HL-60 (cell line): ENCODE data around the gene TAS2R16.

Experiments
- GABPA ChIP-seq: IDR thresholded peaks from 2 replicates; pipeline ENCODE4 v1.6.1; 2012; ENCODE audit warnings: low read depth
- TF ChIP-seq, protein P1 (sequence below): IDR thresholded peaks from one replicate; pipeline ENCODE4 v1.5.1; 2011; ENCODE audit warnings: low read length, control low read depth, inconsistent platforms; ENCODE audit not compliant: insufficient read depth
- TF ChIP-seq, protein P2 (sequence below): IDR thresholded peaks from 2 replicates; pipeline ENCODE4 v1.6.1; 2012; ENCODE audit warnings: low read depth; ENCODE audit not compliant: insufficient replicate concordance

DNA sequence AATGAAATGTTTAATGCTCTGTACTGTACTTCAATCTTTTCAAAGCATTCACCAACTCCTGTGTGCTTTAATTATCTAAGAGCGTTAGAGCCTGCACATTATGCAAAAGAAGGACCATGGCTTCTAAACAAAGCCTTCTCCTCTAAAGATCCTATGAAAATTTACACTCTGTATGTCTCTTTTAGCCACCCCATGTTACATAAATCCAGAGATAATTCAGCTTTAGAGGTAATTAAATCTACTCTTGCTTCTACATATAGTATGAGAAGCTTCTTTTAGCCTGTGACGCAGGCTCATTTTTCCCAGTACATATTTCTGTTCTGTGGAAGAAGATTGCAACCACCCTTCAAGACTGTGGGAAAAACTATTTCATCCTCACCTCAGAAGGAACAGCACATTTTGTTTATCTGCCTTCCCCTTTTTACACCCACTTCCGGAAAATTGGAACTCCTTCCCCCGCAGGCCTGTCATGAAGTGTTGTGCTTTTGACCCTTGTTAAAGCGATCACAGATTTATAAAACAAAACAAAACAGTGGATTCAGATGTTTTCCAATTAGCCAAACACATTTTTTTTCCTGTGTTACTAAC, 8.1 kb upstream of the TAS2R16 start:
- TF ChIP-seq, protein P1, sequence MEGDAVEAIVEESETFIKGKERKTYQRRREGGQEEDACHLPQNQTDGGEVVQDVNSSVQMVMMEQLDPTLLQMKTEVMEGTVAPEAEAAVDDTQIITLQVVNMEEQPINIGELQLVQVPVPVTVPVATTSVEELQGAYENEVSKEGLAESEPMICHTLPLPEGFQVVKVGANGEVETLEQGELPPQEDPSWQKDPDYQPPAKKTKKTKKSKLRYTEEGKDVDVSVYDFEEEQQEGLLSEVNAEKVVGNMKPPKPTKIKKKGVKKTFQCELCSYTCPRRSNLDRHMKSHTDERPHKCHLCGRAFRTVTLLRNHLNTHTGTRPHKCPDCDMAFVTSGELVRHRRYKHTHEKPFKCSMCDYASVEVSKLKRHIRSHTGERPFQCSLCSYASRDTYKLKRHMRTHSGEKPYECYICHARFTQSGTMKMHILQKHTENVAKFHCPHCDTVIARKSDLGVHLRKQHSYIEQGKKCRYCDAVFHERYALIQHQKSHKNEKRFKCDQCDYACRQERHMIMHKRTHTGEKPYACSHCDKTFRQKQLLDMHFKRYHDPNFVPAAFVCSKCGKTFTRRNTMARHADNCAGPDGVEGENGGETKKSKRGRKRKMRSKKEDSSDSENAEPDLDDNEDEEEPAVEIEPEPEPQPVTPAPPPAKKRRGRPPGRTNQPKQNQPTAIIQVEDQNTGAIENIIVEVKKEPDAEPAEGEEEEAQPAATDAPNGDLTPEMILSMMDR, result no peak
- TF ChIP-seq, protein P2, sequence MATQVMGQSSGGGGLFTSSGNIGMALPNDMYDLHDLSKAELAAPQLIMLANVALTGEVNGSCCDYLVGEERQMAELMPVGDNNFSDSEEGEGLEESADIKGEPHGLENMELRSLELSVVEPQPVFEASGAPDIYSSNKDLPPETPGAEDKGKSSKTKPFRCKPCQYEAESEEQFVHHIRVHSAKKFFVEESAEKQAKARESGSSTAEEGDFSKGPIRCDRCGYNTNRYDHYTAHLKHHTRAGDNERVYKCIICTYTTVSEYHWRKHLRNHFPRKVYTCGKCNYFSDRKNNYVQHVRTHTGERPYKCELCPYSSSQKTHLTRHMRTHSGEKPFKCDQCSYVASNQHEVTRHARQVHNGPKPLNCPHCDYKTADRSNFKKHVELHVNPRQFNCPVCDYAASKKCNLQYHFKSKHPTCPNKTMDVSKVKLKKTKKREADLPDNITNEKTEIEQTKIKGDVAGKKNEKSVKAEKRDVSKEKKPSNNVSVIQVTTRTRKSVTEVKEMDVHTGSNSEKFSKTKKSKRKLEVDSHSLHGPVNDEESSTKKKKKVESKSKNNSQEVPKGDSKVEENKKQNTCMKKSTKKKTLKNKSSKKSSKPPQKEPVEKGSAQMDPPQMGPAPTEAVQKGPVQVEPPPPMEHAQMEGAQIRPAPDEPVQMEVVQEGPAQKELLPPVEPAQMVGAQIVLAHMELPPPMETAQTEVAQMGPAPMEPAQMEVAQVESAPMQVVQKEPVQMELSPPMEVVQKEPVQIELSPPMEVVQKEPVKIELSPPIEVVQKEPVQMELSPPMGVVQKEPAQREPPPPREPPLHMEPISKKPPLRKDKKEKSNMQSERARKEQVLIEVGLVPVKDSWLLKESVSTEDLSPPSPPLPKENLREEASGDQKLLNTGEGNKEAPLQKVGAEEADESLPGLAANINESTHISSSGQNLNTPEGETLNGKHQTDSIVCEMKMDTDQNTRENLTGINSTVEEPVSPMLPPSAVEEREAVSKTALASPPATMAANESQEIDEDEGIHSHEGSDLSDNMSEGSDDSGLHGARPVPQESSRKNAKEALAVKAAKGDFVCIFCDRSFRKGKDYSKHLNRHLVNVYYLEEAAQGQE, result no peak
- TF ChIP-seq GABPA, result no peak
